C4-2B (cell line): Measurements from ENCODE around the gene BTBD2.

ENCODE experiments used
- H3K27ac ChIP-seq: fragments of 450-650 bp; 2 replicates; pipeline ENCODE4 v1.5.1; 2017
- ZFX ChIP-seq: fragments of 450-650 bp; IDR thresholded peaks from 2 replicates; pipeline ENCODE4 v1.6.1; 2017
- TF ChIP-seq, protein P1 (sequence below): fragments of 450-650 bp; conservative IDR thresholded peaks from 2 replicates; pipeline ENCODE4 v1.5.1; 2017; ENCODE audit warnings: mild to moderate bottlenecking

BTBD2 gene

DNA sequence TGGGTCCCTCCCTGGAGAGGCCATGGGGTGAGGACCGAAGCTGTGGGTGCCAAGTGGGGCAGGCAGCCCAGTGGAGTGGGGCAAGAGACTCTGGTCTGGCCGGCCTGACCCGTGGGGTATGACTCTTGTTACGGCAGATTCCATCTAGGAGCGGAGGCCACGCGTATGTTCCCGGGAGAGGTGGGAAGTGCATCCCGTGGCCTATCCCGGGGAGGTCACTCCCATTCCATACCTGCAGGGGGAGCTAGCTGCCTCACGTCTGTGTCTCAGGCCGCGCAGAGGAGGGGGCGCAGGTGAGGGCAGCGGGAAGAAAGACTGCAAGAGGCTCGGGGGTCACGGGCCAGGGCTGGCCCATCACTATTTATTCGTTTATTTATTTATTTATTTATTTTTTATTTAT is 69.6 kb downstream of the BTBD2 start:
- no peak overlapping the region for H3K27ac ChIP-seq

DNA sequence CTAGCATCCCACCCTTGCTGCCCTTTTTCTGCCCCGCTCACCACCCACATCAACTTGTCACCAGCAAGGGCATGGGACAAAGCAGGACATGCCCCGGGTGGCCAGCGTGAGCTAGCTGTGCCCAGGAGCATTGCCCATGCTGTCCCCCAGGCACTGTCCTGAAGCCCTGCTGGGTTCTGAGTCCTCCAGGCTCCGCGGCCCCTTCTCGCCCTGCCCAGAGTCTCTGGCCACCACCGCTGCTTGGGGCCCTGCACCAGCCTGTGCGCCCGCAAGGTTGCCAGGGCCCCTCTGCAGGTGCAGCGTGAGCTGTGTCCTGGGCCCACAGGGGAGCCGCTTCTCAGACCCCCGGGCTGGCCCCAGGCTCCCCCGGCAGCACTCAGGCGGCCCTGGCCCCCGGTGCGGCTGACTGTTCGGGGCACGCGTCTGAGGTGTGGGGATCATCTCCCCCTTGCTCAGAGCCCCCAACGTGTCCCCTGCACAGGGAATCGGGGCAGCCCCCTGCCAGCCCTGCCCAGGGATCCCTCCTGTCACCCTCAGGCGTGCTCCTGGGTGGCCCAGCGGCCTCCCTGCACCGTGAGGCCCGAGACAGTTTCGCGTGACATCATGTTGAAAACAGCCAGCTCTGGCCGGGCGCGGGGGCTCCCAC is 70.5 kb downstream of the BTBD2 start:
- H3K27ac ChIP-seq, result no peak overlapping the region
- TF ChIP-seq, protein P1, sequence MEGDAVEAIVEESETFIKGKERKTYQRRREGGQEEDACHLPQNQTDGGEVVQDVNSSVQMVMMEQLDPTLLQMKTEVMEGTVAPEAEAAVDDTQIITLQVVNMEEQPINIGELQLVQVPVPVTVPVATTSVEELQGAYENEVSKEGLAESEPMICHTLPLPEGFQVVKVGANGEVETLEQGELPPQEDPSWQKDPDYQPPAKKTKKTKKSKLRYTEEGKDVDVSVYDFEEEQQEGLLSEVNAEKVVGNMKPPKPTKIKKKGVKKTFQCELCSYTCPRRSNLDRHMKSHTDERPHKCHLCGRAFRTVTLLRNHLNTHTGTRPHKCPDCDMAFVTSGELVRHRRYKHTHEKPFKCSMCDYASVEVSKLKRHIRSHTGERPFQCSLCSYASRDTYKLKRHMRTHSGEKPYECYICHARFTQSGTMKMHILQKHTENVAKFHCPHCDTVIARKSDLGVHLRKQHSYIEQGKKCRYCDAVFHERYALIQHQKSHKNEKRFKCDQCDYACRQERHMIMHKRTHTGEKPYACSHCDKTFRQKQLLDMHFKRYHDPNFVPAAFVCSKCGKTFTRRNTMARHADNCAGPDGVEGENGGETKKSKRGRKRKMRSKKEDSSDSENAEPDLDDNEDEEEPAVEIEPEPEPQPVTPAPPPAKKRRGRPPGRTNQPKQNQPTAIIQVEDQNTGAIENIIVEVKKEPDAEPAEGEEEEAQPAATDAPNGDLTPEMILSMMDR, result no peak
- no peak for TF ChIP-seq ZFX

More for the DNA sequence above, 69.6 kb downstream of the BTBD2 start:
- no peak for TF ChIP-seq ZFX
- TF ChIP-seq, protein P1, result no peak; the same call in 1 of the 2 replicates

DNA sequence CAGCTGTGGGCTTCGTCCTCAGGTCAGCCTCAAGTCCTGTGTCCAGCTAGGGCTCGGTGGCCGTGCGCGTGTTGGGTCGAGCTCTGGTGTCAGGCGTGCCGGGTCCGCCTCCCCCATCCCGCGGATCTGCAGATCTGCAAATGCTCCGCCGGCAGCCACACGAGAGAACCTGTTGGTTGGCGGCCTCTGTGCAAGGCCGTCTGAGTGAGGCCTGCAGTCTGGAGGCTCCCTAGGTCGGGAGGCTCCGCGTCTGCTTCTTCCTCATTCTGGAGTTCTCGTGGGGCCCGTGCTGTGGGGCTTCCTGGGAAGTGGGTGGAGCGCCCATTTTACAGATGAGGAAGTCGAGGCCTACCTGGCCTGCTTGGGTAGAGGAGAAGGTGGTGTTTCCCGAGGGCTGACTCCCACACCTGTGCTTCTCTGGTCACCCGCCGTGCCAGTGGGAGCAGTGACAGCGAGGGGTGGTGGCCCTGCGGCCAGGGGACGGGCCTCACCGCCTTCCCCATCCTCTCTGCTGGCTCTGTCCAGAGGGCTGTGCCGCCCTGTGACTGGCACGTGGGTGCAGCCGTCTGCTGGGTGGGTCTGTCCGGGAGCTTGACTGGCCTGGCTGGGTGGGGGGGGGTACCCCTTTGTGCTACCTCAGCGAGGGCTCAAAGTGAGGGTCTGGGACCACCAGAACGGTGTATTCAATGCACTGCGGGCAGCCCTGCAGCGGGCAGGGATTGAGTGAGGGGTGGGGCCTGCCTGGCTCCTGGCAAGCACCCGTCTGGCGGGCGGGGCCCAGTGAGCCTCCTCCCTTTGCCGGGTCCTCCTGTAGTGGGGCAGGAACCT is 71.2 kb downstream of the BTBD2 start:
- no peak for TF ChIP-seq ZFX
- TF ChIP-seq, protein P1, result no peak
- H3K27ac ChIP-seq, result peak overlapping the region; percentile 4; the same call in 1 of the 2 replicates

DNA sequence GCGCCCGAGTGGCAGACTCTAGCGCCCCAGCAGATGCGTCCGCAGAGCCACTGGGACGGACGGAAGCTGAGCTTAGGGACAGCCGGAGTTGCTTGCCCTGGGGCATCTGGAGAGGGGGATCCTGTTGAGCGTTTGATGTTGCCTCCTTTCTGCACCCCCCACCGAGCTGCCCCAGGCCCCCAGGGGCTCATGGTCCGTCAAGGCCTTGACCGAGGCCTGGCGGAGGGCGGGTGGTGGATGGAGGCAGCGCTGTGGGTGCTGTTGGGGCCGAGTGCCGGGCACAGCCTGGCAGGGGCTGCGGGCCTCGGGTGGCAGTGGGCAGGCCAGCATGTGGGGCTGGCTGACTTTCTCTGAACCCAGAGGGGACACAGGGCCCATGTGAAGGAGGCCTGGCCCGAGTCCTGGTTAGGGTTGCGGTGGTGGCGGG is 71.8 kb downstream of the BTBD2 start:
- H3K27ac ChIP-seq, result peak overlapping the region; percentile 4; the same call in 1 of the 2 replicates
- TF ChIP-seq, protein P1, result no peak
- no peak for TF ChIP-seq ZFX

DNA sequence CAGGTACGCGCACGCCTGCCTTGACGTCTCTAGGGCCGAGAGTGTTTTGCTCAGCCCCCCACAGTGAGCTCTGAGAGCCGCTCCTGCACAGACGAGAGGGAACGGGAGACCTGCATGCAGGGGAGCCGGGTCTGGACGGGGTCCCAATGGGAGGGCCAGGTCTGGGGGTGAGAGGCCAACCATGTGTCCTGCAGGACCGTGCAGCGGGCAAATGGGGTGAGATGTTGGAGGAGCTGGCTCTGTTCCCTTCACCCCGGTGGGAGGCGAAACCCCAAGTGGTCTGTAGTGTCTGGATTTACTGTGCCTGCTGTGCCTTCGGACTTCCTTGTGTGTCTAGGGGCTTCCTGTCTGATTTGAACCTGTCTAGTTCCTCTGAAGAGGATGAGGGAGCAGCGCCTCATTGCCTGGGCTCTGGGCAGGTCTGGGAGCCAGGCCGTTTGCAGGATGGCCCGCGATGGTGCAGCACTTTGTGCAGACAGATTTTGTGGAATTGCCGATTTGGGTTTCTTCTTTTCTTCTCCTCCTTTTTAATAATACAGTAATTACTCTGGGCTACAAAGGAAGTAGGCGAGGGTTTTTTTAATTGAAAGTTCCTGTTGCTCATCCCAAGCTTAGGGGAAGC is 72.5 kb downstream of the BTBD2 start:
- peak overlapping the region; percentile 80 for H3K27ac ChIP-seq
- no peak for TF ChIP-seq ZFX
- TF ChIP-seq, protein P1, result no peak

DNA sequence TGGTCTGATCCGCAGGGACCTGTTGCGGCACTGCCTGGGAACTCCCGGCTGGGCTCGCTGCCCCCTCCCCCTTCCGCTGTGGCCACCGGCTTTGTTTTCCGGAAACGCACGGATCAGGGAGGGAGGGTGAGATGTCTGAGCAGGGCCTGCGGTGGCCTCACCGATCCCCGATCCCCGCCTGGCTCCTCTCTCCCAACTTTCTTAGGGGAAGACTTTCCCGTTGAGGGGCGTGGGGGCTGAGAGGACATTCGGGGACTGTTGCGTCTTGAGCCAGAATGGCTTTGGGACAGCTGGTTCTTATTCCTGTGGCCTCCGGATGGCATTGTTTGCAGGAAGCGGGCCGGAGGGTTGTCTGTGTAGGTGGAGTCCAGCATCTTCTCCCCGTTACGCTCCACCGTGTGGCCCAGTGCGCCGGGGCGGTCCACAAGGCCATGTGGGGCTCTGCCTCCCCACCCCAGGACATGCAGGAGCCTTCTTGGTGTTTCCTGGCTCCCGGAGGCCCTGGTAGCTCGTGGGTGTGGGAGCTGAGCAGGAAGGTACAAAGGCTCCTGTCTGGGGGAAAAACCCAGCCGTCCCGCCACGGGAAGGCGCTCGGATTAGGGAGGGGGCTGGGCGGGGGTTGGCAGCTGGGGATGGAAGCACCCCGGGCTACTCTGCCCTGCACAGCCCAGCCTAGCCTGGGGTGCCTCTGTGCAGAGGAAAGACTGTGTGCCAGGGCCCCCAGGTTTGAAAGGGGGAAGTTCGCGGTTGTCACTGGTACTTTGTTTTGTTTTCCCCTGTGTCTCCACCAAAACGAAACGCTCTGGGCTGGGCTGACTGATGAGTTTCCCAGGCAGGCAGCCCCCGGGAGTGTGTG is 73.2 kb downstream of the BTBD2 start:
- peak; percentile 63; the same call in 1 of the 2 replicates for TF ChIP-seq ZFX
- TF ChIP-seq, protein P1, result no peak
- H3K27ac ChIP-seq, result peak overlapping the region; percentile 80
